Mesenchymal stem cell (in vitro differentiated cells and primary cell): Measurements from ENCODE around the gene SIPA1L3.
A peak's percentile ranks its signal among the peaks of the same experiment; 100 is the strongest.

Experiments
- DNase-seq: peaks from one replicate; pipeline ENCODE4 v3.0.0-alpha.2; 2013
- H2AFZ ChIP-seq: one replicate; pipeline ENCODE4 v1.6.1; 2013; ENCODE audit warnings: low read depth, mild to moderate bottlenecking, control low read depth, inconsistent platforms, low read length, moderate library complexity
- H2AK5ac ChIP-seq: 2 replicates; pipeline ENCODE4 v1.6.1; 2013; ENCODE audit warnings: low read length, moderate library complexity, mild to moderate bottlenecking, inconsistent platforms; ENCODE audit not compliant: severe bottlenecking
- H2BK120ac ChIP-seq: one replicate; pipeline ENCODE4 v1.6.1; 2013; ENCODE audit warnings: low read depth, mild to moderate bottlenecking, inconsistent platforms, low read length, moderate library complexity
- H2BK12ac ChIP-seq, 2 experiments: one replicate each; pipeline ENCODE4 v1.6.1; 2013; ENCODE audit warnings: inconsistent platforms in 2 of 2, low read length in 2 of 2, mild to moderate bottlenecking in 2 of 2, moderate library complexity in 2 of 2, control low read depth in 1 of 2
- H2BK15ac ChIP-seq: one replicate; pipeline ENCODE4 v1.6.1; 2013; ENCODE audit warnings: mild to moderate bottlenecking, low read depth, inconsistent platforms; ENCODE audit not compliant: poor library complexity, severe bottlenecking
- H2BK5ac ChIP-seq: 2 replicates; pipeline ENCODE4 v1.6.1; 2013; ENCODE audit warnings: low read depth, mild to moderate bottlenecking, low read length, control low read depth, inconsistent platforms; ENCODE audit not compliant: poor library complexity, severe bottlenecking
- H3K14ac ChIP-seq, 2 experiments: one replicate each; pipeline ENCODE4 v1.6.1; 2013; ENCODE audit warnings: inconsistent platforms in 2 of 2, low read length in 2 of 2, control low read depth in 1 of 2, mild to moderate bottlenecking in 1 of 2, moderate library complexity in 1 of 2
- H3K18ac ChIP-seq, 2 experiments: one replicate each; pipeline ENCODE4 v1.6.1; 2013; ENCODE audit warnings: inconsistent platforms in 2 of 2, low read length in 2 of 2, control low read depth in 1 of 2, low read depth in 1 of 2, mild to moderate bottlenecking in 1 of 2
- H3K23ac ChIP-seq, 2 experiments: one replicate each; pipeline ENCODE4 v1.6.1; 2013; ENCODE audit warnings: inconsistent platforms in 2 of 2, low read length in 2 of 2, mild to moderate bottlenecking in 2 of 2, moderate library complexity in 2 of 2, control low read depth in 1 of 2
- H3K27ac ChIP-seq: 2 replicates; pipeline ENCODE4 v1.5.1; 2013; ENCODE audit warnings: mild to moderate bottlenecking, moderate library complexity, low read length, control low read depth, inconsistent platforms; ENCODE audit not compliant: poor library complexity, severe bottlenecking
- H3K27me3 ChIP-seq, 2 experiments: 2 replicates each; pipeline versions ENCODE4 v1.6.1 to v1.7.0; 2013; ENCODE audit warnings: low read length in 2 of 2, mild to moderate bottlenecking in 2 of 2, moderate library complexity in 2 of 2, control low read depth in 1 of 2, inconsistent platforms in 1 of 2; ENCODE audit not compliant: control insufficient read depth in 1 of 2, insufficient read depth in 1 of 2
- H3K36me3 ChIP-seq, 2 experiments: 2 replicates each; pipeline versions ENCODE4 v1.6.1 to v1.7.0; 2013; ENCODE audit warnings: low read length in 2 of 2, control low read depth in 1 of 2, inconsistent platforms in 1 of 2, low read depth in 1 of 2, mild to moderate bottlenecking in 1 of 2; ENCODE audit not compliant: insufficient read depth in 2 of 2, control insufficient read depth in 1 of 2
- H3K4ac ChIP-seq, 2 experiments: one replicate each; pipeline ENCODE4 v1.6.1; 2013; ENCODE audit warnings: inconsistent platforms in 2 of 2, low read length in 2 of 2, mild to moderate bottlenecking in 2 of 2, moderate library complexity in 2 of 2, control low read depth in 1 of 2, low read depth in 1 of 2
- H3K4me1 ChIP-seq: 2 replicates; pipeline ENCODE4 v1.6.1; 2013; ENCODE audit warnings: low read depth, low read length, control low read depth; ENCODE audit not compliant: control insufficient read depth, insufficient read depth
- H3K4me2 ChIP-seq: 2 replicates; pipeline ENCODE4 v1.6.1; 2013; ENCODE audit warnings: low read length, mild to moderate bottlenecking, inconsistent platforms; ENCODE audit not compliant: poor library complexity, severe bottlenecking
- H3K4me3 ChIP-seq, 2 experiments: 2 replicates each; pipeline versions ENCODE4 v1.5.1 to v1.7.0; 2013; ENCODE audit warnings: low read length in 2 of 2, mild to moderate bottlenecking in 2 of 2, control low read depth in 1 of 2, low read depth in 1 of 2; ENCODE audit not compliant: insufficient read depth in 1 of 2
- H3K79me1 ChIP-seq: replicated peaks from 2 replicates; pipeline ENCODE4 v1.6.1; 2013; ENCODE audit warnings: mild to moderate bottlenecking, control low read depth, low read length, inconsistent platforms; ENCODE audit not compliant: poor library complexity, severe bottlenecking
- H3K9ac ChIP-seq: 2 replicates; pipeline ENCODE4 v1.7.0; 2013; ENCODE audit warnings: mild to moderate bottlenecking, low read length, moderate library complexity
- H3K9me3 ChIP-seq: 2 replicates; pipeline ENCODE4 v1.7.0; 2013; ENCODE audit warnings: mild to moderate bottlenecking, low read length; ENCODE audit not compliant: control insufficient read depth
- H4K8ac ChIP-seq: one replicate; pipeline ENCODE4 v1.6.1; 2013; ENCODE audit warnings: inconsistent platforms, mild to moderate bottlenecking, low read length, moderate library complexity
- H4K91ac ChIP-seq: one replicate; pipeline ENCODE4 v1.6.1; 2013; ENCODE audit warnings: mild to moderate bottlenecking, low read length, inconsistent platforms
- WGBS: methylation state at CpG from one replicate; pipeline ENCODE4 v1.1.7; 2013; ENCODE audit warnings: mixed read lengths; 5-methylcytosine and 5-hydroxymethylcytosine counted together

SIPA1L3 gene

DNA sequence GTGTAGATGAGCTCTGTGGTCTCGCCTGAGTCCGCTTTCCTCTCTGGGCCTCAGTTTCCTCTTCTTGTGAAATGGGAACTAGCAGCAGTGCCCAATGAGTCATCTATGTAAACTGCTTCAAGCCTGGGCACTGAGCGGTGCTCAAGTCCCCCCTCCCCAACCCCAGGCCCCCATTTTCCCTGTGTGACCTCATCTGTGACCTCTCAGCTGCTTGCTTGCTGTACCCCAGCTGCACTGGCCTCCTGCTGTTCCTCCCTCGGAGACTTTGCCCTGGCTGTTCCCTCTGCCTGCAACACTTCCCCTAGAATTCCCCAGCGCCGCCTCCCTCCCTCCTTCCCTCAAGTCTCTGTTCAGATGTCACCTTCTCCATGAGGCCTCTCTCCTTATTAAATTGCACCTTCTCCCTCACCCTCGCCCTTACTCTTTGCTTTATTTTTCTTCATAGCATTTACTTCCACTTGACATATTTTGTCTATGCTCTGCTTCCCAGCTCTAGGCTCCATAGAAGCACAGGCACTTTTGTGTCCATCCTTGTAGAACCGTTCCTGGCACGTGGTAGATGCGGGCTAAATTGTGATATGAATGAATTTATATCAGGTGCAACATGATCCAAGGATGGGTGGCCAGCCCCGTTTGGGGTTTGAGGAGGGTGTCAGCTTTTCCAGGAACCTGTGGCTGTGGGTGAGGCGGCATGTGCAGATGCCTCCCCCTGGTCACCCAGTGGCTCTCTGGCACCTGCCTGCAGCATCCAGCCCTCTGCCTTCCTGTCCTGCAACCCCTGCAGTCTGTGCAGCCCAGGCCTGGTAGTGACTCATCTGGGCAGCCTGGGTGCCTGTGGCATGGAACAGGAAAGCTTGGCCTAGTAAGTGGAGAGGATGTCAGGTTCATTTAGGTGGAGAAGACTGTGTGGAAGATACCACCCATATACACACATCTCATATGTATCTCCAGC lies 26.3 kb downstream of the SIPA1L3 start:
- H2BK5ac ChIP-seq = peak overlapping the region; percentile 73
- H3K14ac ChIP-seq = no peak overlapping the region
- 81% methylated on average over 12 of the region's 12 CpGs for WGBS
- H3K23ac ChIP-seq = no peak overlapping the region
- DNase-seq = peak; percentile 65
- peak overlapping the region; percentile 41 for H4K91ac ChIP-seq
- peaks cover 25% of the 10 kb centered on the region for H3K4me1 ChIP-seq
- peak overlapping the region in 1 of 2 experiments; percentile 28 for H3K4me3 ChIP-seq
- H2BK12ac ChIP-seq = peak overlapping the region in 1 of 2 experiments; percentile 11
- peak overlapping the region; percentile 21 for H3K9ac ChIP-seq
- H4K8ac ChIP-seq = peak overlapping the region; percentile 27
- no peak overlapping the region for H2BK15ac ChIP-seq
- H2AFZ ChIP-seq = no peak overlapping the region
- no peak overlapping the region for H2BK120ac ChIP-seq
- H3K27me3 ChIP-seq = no peaks in the 10 kb centered on the region
- H3K18ac ChIP-seq = no peak overlapping the region
- H3K4ac ChIP-seq = no peak overlapping the region
- no peaks in the 10 kb centered on the region for H3K79me1 ChIP-seq
- H3K4me2 ChIP-seq = peak overlapping the region; percentile 56
- peaks cover 14% of the 10 kb centered on the region for H3K9me3 ChIP-seq
- peak overlapping the region; percentile 95 for H3K27ac ChIP-seq
- H2AK5ac ChIP-seq = peak overlapping the region; percentile 83
- H3K36me3 ChIP-seq = peaks cover 4 to 9% of the 10 kb centered on the region in 2 experiments

DNA sequence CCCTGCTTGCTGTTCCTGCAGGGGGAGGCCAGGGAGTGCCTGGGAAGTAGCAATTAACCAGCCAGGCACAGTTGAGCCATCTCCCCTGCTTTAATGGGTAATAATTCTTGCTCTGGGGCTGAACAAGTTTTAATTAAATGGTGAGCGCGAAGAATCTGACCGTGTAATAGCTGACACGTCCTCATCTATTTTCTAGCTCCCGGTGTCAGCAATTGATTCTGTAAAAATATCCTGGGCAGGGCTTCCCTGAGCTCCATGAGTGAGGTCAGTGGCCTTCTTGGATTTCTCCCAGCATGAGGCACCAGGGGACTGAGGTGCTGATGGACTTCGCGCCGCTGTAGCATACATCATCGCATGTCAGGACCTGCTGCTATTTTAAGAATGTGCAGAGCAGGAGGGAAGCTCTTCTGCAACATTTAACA lies 26.9 kb downstream of the SIPA1L3 start:
- Histone ChIP-seq H3K4me2 (peak overlapping the region; percentile 8), H2BK15ac (no peak overlapping the region), H4K8ac (no peak overlapping the region), H2AK5ac (peak overlapping the region; percentile 15), H4K91ac (no peak overlapping the region), H3K14ac (no peak overlapping the region), H2AFZ (no peak overlapping the region), H3K27ac (peak overlapping the region; percentile 95), H3K27me3 (no peaks in the 10 kb centered on the region), H3K9ac (peak overlapping the region; percentile 21), H3K36me3 (peaks cover 6 to 9% of the 10 kb centered on the region in 2 experiments), H2BK5ac (no peak overlapping the region), H3K79me1 (no peaks in the 10 kb centered on the region), H2BK120ac (no peak overlapping the region), H3K23ac (no peak overlapping the region), H3K4me3 (peak overlapping the region in 1 of 2 experiments; percentile 28), H2BK12ac (peak overlapping the region in 1 of 2 experiments; percentile 11), H3K9me3 (peaks cover 14% of the 10 kb centered on the region), H3K4ac (no peak overlapping the region), H3K4me1 (peaks cover 23% of the 10 kb centered on the region), H3K18ac (no peak overlapping the region)
- peak; percentile 58 for DNase-seq
- 76% methylated on average over 8 of the region's 9 CpGs for WGBS

DNA sequence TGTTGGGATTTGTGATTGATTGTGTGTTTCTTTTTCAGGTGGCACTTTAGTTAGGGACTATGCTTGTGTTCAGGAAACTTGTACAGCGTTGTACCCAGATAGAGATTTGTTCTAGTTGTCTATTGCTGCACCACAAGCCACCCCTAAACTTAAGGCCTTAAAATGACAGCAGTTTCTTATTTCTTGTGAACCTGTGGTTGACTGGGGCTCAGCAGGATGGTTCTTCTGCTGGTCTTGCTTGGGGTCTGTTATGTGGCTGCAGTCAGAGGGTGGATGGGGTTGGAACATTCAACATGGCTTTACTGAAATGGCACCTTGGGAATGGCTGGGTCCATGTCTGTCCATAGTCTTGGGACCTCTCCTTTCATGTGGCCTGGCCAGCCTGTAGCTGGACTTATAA lies 28.3 kb downstream of the SIPA1L3 start:
- Histone ChIP-seq H2BK5ac (no peak overlapping the region), H3K4me2 (no peak overlapping the region), H3K9me3 (peaks cover 14% of the 10 kb centered on the region), H2BK12ac (no peak overlapping the region), H3K23ac (no peak overlapping the region), H4K91ac (no peak overlapping the region), H2AFZ (no peak overlapping the region), H2BK120ac (no peak overlapping the region), H2AK5ac (peak overlapping the region; percentile 8), H3K4me1 (peaks cover 18% of the 10 kb centered on the region), H3K9ac (no peak overlapping the region), H3K27me3 (no peaks in the 10 kb centered on the region), H3K4me3 (no peak overlapping the region), H3K14ac (no peak overlapping the region), H3K79me1 (peaks cover 2% of the 10 kb centered on the region), H3K4ac (no peak overlapping the region), H3K36me3 (peaks cover 11% of the 10 kb centered on the region in 2 experiments), H2BK15ac (no peak overlapping the region), H3K27ac (peak overlapping the region; percentile 11), H4K8ac (no peak overlapping the region), H3K18ac (no peak overlapping the region)
- WGBS = no CpG with 5 or more reads among the region's 1 CpG
- DNase-seq = no peak

DNA sequence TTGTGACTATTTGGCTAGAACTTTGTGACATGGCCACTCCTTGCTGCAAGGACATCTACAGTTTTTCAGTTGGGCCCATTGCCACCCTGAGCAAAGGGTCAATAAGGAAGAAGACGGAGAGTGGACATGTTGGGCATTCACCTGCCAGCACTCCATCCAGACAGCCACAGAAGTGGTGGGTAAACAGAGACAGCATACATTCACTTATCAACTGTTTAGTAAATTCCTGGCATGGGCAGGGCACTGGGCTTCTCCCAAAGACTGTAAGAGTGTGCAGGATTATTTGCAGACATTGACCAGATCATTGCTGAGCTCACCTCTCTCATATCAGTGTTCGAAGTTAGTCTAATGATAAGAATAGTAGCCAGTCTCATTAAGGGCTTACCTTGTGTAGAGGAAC lies 29.2 kb downstream of the SIPA1L3 start:
- Histone ChIP-seq H2AK5ac (peak overlapping the region; percentile 24), H2AFZ (no peak overlapping the region), H4K91ac (no peak overlapping the region), H2BK12ac (no peak overlapping the region), H2BK5ac (no peak overlapping the region), H3K18ac (no peak overlapping the region), H3K14ac (no peak overlapping the region), H4K8ac (no peak overlapping the region), H3K4ac (no peak overlapping the region), H2BK15ac (no peak overlapping the region), H3K27me3 (no peaks in the 10 kb centered on the region), H3K79me1 (peaks cover 2% of the 10 kb centered on the region), H3K4me1 (peaks cover 18% of the 10 kb centered on the region), H3K9me3 (peaks cover 14% of the 10 kb centered on the region), H3K36me3 (peaks cover 8 to 11% of the 10 kb centered on the region in 2 experiments), H3K4me2 (no peak overlapping the region), H3K27ac (no peak overlapping the region), H3K9ac (no peak overlapping the region), H3K23ac (no peak overlapping the region), H2BK120ac (no peak overlapping the region), H3K4me3 (no peak overlapping the region)
- 96% methylated on average over 2 of the region's 2 CpGs for WGBS
- DNase-seq = no peak
